ENCODE measurements around the gene FAM111B.

DNA sequence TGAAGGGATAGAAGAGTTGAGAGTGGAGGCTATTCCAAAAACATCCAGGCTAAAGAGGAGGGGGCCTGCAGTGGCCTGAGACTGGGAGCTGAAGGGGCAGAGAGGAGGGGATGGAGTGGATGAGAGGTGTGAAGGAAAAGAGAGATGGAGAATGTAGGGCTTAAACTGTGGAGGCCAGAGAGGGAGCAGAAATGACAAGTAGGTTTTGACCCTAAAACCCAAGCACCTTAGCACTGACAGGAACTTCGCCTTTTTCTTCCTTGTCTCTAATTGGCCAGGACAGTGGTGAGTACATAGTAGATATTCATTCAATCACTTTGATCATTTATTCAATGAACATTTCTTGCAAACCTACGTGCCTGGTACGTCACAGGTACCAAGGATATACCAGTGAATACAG lies 7.3 kb downstream of the FAM111B start:
- TF ChIP-seq, protein P1, sequence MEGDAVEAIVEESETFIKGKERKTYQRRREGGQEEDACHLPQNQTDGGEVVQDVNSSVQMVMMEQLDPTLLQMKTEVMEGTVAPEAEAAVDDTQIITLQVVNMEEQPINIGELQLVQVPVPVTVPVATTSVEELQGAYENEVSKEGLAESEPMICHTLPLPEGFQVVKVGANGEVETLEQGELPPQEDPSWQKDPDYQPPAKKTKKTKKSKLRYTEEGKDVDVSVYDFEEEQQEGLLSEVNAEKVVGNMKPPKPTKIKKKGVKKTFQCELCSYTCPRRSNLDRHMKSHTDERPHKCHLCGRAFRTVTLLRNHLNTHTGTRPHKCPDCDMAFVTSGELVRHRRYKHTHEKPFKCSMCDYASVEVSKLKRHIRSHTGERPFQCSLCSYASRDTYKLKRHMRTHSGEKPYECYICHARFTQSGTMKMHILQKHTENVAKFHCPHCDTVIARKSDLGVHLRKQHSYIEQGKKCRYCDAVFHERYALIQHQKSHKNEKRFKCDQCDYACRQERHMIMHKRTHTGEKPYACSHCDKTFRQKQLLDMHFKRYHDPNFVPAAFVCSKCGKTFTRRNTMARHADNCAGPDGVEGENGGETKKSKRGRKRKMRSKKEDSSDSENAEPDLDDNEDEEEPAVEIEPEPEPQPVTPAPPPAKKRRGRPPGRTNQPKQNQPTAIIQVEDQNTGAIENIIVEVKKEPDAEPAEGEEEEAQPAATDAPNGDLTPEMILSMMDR (conservative IDR thresholded peaks at IDR 0.05; ENCODE audit: low read depth, low read length) = no peak
- TF ChIP-seq EZH2 (IDR thresholded peaks at IDR 0.05; ENCODE audit: borderline replicate concordance, low read depth, low read length, poor library complexity, severe bottlenecking) = no peak

Measured in A673 (cell line).